GM21529 (cell line): ENCODE results near the gene DYNC1I1.

Source experiments
- ATAC-seq: cut with Tn5 transposase; IDR thresholded peaks from one replicate; pipeline ENCODE4 v1.9.1; 2021; ENCODE audit not compliant: unreplicated experiment

Gene DYNC1I1

GRCh38 chr7:95788884-95789283 is 16.5 kb downstream of the DYNC1I1 start:
- ATAC-seq, result no peak

GRCh38 chr7:95793658-95794057 is 21.3 kb downstream of the DYNC1I1 start:
- no peak for ATAC-seq

GRCh38 chr7:95794917-95795515 is 22.7 kb downstream of the DYNC1I1 start:
- peak; percentile 52 for ATAC-seq

GRCh38 chr7:95796617-95797016 is 24.3 kb downstream of the DYNC1I1 start:
- ATAC-seq, result no peak

- no peak for ATAC-seq
Observed at GRCh38 chr7:95798401-95798930, 26.1 kb downstream of the DYNC1I1 start.

- ATAC-seq, result no peak
Observed at GRCh38 chr7:95800787-95801186, 28.4 kb downstream of the DYNC1I1 start.

- no peak for ATAC-seq
Observed at GRCh38 chr7:95802270-95802669, 29.9 kb downstream of the DYNC1I1 start.

GRCh38 chr7:95804052-95804451 is 31.7 kb downstream of the DYNC1I1 start:
- no peak for ATAC-seq

- no peak for ATAC-seq
Observed at GRCh38 chr7:95805909-95806308, 33.6 kb downstream of the DYNC1I1 start.

GRCh38 chr7:95808396-95808795 is 36.0 kb downstream of the DYNC1I1 start:
- ATAC-seq, result no peak

- no peak for ATAC-seq
Observed at GRCh38 chr7:95811846-95812445, 39.6 kb downstream of the DYNC1I1 start.

GRCh38 chr7:95814721-95815120 is 42.4 kb downstream of the DYNC1I1 start:
- ATAC-seq, result no peak

- no peak for ATAC-seq
Observed at GRCh38 chr7:95817866-95818640, 45.7 kb downstream of the DYNC1I1 start.

- ATAC-seq, result no peak
Observed at GRCh38 chr7:95820778-95821177, 48.4 kb downstream of the DYNC1I1 start.

GRCh38 chr7:95822717-95823116 is 50.4 kb downstream of the DYNC1I1 start:
- no peak for ATAC-seq

GRCh38 chr7:95824616-95825015 is 52.3 kb downstream of the DYNC1I1 start:
- no peak for ATAC-seq

- no peak for ATAC-seq
Observed at GRCh38 chr7:95828824-95829790, 56.8 kb downstream of the DYNC1I1 start.

- peak; percentile 97 for ATAC-seq
Observed at GRCh38 chr7:95840953-95841950, 68.9 kb downstream of the DYNC1I1 start.

- ATAC-seq, result no peak
Observed at GRCh38 chr7:95843286-95843685, 70.9 kb downstream of the DYNC1I1 start.

GRCh38 chr7:95845007-95845406 is 72.7 kb downstream of the DYNC1I1 start:
- ATAC-seq, result no peak
